ENCODE measurements around the gene PRR16.

- TF ChIP-seq CTCF (IDR thresholded peaks at IDR 0.05) (no peak), POLR2A (IDR thresholded peaks at IDR 0.05) (no peak)
These were observed 80.9 kb downstream of the PRR16 start for GRCh38 chr5:120545007-120545406.

Data from esophagus squamous epithelium (tissue), 4 donors.